GM12873 (cell line): ENCODE results near the gene LRRC28.

Experiments used
- CTCF ChIP-seq: IDR thresholded peaks from 2 replicates; pipeline ENCODE4 v1.5.1; 2012; ENCODE audit warnings: low read depth, mild to moderate bottlenecking, moderate library complexity, low read length, control low read depth; ENCODE audit not compliant: insufficient read depth; ENCODE audit errors: missing control alignments

Gene LRRC28

GRCh38 chr15:99268431-99268830, 17.1 kb downstream of the LRRC28 start:
- TF ChIP-seq CTCF: no peak

- no peak for TF ChIP-seq CTCF
Measured at GRCh38 chr15:99273801-99274200, 22.5 kb downstream of the LRRC28 start.

GRCh38 chr15:99275061-99275460, 23.8 kb downstream of the LRRC28 start:
- TF ChIP-seq CTCF: no peak

- no peak for TF ChIP-seq CTCF
Measured at GRCh38 chr15:99275525-99276128, 24.3 kb downstream of the LRRC28 start.

- TF ChIP-seq CTCF: no peak
Measured at GRCh38 chr15:99279290-99279689, 28.0 kb downstream of the LRRC28 start.

- TF ChIP-seq CTCF: no peak
Measured at GRCh38 chr15:99279827-99280226, 28.5 kb downstream of the LRRC28 start.

GRCh38 chr15:99282121-99282520, 30.8 kb downstream of the LRRC28 start:
- no peak for TF ChIP-seq CTCF
